ENCODE measurements around the gene OR4X1. TPM values are rescaled to one million over a fixed set of nuclear protein-coding genes. Genes with fewer than 3 reads are reported as not detected.

The OR4X1 gene
- total RNA-seq, 1 donor from 2014 or later, result not detected

GRCh38 chr11:48244804-48245203, 18.9 kb upstream of the OR4X1 start, which contains the start of gene OR4X2:
TSS of gene OR4X2 (plus strand) at chr11:48245104. CDS start at chr11:48245104, 0 bp downstream.
- H3K27ac ChIP-seq, result no peak within 1 kb of the TSS
- H3K9me3 ChIP-seq, result peaks cover 12% of the 10 kb centered on the region
- H3K4me3 ChIP-seq, result no peak within 1 kb of the TSS
- H3K36me3 ChIP-seq, result no peaks in the 10 kb centered on the region
- intact Hi-C loops (cut with DNase I), result no loop called here
- TF ChIP-seq CTCF (IDR thresholded peaks at IDR 0.05), result no peak
- H3K4me1 ChIP-seq, result no peaks in the 10 kb centered on the region
- DNase-seq, result no peak
- H3K27me3 ChIP-seq, result no peaks in the 10 kb centered on the region
- ATAC-seq, result no peak

GRCh38 chr11:48248902-48249301, 14.8 kb upstream of the OR4X1 start:
- no peak for TF ChIP-seq CTCF (IDR thresholded peaks at IDR 0.05)
- no peaks in the 10 kb centered on the region for H3K27me3 ChIP-seq
- no peaks in the 10 kb centered on the region for H3K4me1 ChIP-seq
- H3K27ac ChIP-seq, result no peak overlapping the region
- H3K36me3 ChIP-seq, result no peaks in the 10 kb centered on the region
- intact Hi-C loops (cut with DNase I), result no loop called here
- ATAC-seq, result no peak
- peaks cover 12% of the 10 kb centered on the region for H3K9me3 ChIP-seq
- no peak for DNase-seq
- no peak overlapping the region for H3K4me3 ChIP-seq

GRCh38 chr11:48261600-48261999, 2.1 kb upstream of the OR4X1 start:
- no peaks in the 10 kb centered on the region for H3K9me3 ChIP-seq
- ATAC-seq, result no peak
- H3K4me3 ChIP-seq, result no peak overlapping the region
- H3K27me3 ChIP-seq, result no peaks in the 10 kb centered on the region
- no peaks in the 10 kb centered on the region for H3K36me3 ChIP-seq
- H3K4me1 ChIP-seq, result no peaks in the 10 kb centered on the region
- no peak for TF ChIP-seq CTCF (IDR thresholded peaks at IDR 0.05)
- DNase-seq, result no peak
- H3K27ac ChIP-seq, result no peak overlapping the region
- intact Hi-C loops (cut with DNase I), result no loop called here

GRCh38 chr11:48270621-48271020, 7.0 kb downstream of the OR4X1 start:
- no peak overlapping the region for H3K27ac ChIP-seq
- TF ChIP-seq CTCF (IDR thresholded peaks at IDR 0.05), result no peak
- H3K4me1 ChIP-seq, result no peaks in the 10 kb centered on the region
- ATAC-seq (no peak), DNase-seq (no peak)
- no peaks in the 10 kb centered on the region for H3K27me3 ChIP-seq
- intact Hi-C loops (cut with DNase I), result no loop called here
- no peak overlapping the region for H3K4me3 ChIP-seq
- H3K36me3 ChIP-seq, result no peaks in the 10 kb centered on the region
- H3K9me3 ChIP-seq, result no peaks in the 10 kb centered on the region

GRCh38 chr11:48272606-48273005, 8.9 kb downstream of the OR4X1 start:
- no peak for ATAC-seq
- no peaks in the 10 kb centered on the region for H3K27me3 ChIP-seq
- intact Hi-C loops (cut with DNase I), result no loop called here
- H3K4me3 ChIP-seq, result no peak overlapping the region
- TF ChIP-seq CTCF (IDR thresholded peaks at IDR 0.05), result no peak
- H3K9me3 ChIP-seq, result no peaks in the 10 kb centered on the region
- no peak for DNase-seq
- H3K36me3 ChIP-seq, result no peaks in the 10 kb centered on the region
- no peaks in the 10 kb centered on the region for H3K4me1 ChIP-seq
- H3K27ac ChIP-seq, result no peak overlapping the region

- no peaks in the 10 kb centered on the region for H3K9me3 ChIP-seq
- no peak within 1 kb of the TSS for H3K4me3 ChIP-seq
- no peak for TF ChIP-seq CTCF (IDR thresholded peaks at IDR 0.05)
- no peaks in the 10 kb centered on the region for H3K4me1 ChIP-seq
- no peak within 1 kb of the TSS for H3K27ac ChIP-seq
- H3K27me3 ChIP-seq, result no peaks in the 10 kb centered on the region
- H3K36me3 ChIP-seq, result no peaks in the 10 kb centered on the region
- intact Hi-C loops (cut with DNase I), result no loop called here
- no peak for DNase-seq
- no peak for ATAC-seq
These were observed 42.3 kb downstream of the OR4X1 start, which contains the start of gene OR4S1 for GRCh38 chr11:48305923-48306322. TSS of gene OR4S1 (plus strand) at chr11:48306223. CDS start at chr11:48306223, 0 bp downstream.
